HG02763 (cell line): ENCODE data around the gene MT3.
A peak's percentile ranks its signal among the peaks of the same experiment; 100 is the strongest.
"Not testable (repeated sequence)": the region's sequence is repeated elsewhere in the genome, so short reads cannot be mapped to it uniquely, and the experiment has no call there.

Experiments
- ATAC-seq: cut with Tn5 transposase; IDR thresholded peaks from one replicate; pipeline ENCODE4 v1.9.1; 2021; ENCODE audit warnings: mild to moderate bottlenecking, moderate library complexity; ENCODE audit not compliant: unreplicated experiment

MT3 gene

DNA sequence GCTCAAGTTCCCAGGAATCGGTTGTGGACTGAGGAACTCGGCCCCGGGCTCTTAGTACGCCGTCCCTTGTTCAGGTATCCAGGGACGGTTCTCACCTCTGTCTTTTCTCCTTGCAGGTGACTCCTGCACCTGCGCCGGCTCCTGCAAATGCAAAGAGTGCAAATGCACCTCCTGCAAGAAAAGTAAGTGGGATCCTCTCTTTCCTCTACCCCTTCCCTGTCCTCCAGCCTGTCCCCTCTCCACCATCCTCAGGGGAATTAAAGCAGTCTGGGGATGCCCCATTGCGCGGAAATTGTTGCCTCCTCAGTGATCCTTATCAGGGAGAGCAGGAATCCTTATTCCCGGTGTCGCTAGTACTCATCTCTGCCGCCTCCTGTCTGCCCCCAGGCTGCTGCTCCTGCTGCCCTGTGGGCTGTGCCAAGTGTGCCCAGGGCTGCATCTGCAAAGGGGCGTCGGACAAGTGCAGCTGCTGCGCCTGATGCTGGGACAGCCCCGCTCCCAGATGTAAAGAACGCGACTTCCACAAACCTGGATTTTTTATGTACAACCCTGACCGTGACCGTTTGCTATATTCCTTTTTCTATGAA is 19.6 kb downstream of the MT3 start:
- no peak for ATAC-seq

DNA sequence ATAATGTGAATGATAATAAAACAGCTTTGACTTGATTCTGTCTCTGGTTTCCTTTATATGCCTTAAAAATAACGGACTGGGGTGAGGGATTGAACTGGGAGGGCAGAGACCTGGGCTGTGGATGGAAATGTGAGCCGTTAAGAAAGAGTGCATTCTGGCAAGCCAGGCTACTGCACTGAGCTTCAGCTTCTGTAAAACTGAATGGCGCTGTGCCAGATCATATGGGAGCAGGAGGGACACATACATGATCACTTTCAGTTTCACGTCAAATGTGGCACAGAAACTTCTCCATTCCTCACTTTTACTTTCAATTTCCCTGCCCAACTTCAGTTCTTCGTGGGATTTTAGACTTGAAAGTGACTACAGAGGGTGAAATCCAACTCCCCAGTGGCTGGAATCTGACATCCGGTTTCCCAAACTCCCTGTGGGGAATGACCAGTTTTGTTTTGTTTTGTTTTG is 20.2 kb downstream of the MT3 start:
- no peak for ATAC-seq

DNA sequence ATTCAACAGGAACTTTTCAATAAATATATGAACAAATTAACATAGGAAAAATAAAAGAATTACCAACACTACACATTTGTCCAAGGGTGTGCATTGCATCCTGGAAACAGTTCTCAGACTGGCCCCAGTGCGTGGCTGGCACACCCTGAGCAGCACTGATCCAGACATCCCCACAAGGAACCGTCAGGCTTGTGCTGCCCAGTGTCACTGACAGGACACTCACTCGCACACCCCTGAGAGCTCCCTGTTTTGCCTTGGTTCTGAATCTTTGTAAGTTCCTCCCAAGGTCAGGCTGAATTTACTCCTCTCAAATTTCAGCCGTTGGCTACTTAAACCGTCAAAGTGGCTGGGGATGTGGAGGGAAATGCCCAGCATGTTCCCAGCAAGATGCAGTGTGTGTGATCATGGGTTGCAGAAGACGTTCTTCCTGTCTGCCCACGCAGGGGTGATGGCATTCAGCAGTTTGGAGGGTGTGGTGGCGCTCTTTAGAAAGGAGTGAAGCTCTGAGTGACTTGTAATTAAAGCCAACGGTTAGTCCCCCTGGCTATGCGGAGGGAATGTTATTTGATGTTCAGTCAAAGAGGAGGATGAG is 20.8 kb downstream of the MT3 start:
- peak; percentile 32 for ATAC-seq

DNA sequence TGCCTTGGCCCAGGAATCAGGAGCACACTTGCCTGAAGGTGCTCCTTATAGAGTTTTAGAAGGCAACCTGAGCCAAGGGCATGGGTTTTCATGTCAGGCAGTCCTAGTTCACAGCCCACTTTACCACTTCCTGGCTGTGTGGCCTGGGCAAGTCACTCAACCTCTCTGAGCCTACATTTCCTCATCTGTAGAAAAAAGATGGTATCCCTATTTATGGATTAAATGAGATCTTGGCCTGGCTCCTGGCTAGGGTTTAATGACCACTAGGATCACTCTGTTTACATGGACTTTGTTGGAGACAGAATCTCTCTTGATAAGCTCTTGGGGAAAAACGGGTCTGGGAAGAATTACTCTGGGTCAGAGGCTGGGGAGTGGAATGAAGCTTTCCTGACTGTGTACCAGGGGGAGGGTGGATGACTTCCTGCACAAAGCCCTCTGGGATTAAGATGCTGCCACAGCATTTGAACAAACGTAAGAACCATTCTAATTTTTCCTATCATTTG is 21.3 kb downstream of the MT3 start:
- ATAC-seq, result no peak

DNA sequence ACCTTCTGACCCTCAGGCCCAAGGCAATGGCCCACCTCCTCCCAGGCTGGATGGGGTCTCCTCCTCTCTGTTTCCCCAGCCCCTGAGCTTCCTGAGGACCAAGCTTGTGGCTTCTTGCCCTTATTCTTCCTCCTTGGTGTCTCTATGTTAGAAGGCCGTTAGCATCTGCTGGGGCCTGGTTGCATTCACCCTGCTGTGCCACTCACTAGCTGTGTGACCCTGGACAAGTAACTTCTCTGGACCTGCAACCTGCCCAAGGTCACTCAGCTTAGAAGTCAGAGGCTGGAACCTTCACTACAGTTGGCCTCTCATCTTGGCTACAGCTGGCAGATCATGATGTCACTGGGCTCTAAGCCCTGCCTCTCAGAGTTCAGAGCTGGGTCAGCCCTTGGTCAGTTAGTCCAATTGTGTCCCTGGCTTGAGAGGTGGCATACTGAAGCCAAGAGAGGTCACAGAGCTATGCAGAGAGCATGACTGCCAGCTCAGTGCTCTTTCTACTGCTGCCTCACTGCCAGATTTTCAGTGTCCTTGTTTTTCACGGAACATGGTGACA is 22.0 kb downstream of the MT3 start:
- ATAC-seq, result no peak

DNA sequence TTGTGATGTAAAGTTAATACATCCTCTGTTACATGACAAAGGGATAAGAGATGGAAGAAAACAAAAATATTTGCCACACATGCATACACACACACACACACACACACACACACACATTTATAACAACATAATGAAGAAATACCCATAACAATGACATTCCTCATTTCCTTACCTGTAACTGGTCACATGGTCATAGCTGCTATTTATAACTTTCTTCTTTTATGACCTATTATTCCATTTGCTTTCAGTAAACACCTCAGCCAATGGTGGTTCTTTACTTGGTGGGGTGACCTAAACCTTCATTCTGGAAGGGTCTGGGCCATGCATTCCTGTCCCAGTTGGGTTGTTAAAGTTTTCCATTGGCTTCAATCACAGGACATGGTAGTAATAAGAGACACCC is 24.4 kb downstream of the MT3 start:
- no peak for ATAC-seq

DNA sequence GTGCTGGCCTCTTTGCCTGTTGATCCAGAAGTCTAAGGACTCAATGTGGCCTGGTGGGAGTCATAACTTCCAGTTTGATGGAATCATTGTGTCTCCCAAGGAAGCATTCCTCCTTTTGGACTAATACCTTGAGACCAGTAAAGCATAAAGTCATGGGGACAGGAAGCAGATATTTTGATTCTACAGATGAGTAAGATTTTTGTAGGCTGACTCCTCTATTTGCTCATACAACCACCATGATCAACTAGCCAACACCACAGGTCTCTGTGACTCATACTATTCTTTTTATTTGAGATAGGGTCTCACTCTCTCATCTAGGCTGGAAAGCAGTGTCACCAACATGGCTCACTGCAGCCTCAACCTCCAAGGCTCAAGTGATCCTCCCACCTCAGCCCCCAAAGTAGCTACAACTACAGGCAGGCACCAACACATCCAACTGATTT is 25.2 kb downstream of the MT3 start:
- ATAC-seq, result no peak

DNA sequence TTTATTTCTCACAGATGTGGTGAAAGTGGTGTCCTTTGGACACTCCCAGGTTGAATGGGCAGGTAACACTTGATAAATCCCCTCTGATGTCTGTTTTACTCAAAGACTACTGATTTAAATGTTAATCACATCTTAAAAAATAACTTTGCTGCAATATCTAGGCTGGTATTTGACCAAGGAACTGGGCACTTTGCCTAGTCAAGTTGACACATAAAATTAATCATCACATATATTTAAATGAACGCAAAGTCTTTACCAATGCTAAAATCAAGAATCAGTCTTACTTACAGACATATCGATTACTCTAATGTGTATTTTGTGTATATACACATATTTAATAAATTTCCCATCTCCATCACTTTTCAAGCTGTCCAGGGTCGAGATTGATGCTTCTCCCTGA is 26.0 kb downstream of the MT3 start:
- no peak for ATAC-seq

DNA sequence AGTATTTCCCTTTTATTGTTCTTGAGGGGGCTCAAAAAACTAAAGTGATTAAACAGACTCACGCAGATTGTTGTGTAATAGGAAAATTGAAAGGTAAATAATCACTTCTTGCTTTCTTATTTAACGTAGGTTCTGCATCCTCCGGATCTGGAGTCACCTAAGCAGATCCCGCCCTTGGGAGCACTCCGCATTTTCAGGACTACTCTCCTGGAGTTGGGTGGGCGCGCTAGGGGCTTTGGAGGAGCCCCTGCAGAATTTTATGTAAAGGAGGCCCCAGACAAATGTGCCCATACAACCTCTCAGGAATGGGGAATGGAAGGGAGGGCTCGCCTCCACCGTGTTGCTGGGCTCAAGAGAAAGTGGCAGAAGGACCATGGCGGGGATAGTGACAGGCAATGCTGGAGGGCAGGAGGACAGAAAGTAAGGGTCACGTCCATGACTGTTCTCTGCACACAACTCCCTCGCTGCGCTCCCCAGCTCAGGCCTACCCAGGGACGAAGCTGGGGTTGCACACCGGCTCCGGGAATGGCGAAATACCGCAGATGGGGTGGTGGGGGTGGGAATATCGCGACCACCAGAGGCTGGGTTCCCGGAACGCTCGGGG is 27.4 kb downstream of the MT3 start:
- ATAC-seq, result no peak

DNA sequence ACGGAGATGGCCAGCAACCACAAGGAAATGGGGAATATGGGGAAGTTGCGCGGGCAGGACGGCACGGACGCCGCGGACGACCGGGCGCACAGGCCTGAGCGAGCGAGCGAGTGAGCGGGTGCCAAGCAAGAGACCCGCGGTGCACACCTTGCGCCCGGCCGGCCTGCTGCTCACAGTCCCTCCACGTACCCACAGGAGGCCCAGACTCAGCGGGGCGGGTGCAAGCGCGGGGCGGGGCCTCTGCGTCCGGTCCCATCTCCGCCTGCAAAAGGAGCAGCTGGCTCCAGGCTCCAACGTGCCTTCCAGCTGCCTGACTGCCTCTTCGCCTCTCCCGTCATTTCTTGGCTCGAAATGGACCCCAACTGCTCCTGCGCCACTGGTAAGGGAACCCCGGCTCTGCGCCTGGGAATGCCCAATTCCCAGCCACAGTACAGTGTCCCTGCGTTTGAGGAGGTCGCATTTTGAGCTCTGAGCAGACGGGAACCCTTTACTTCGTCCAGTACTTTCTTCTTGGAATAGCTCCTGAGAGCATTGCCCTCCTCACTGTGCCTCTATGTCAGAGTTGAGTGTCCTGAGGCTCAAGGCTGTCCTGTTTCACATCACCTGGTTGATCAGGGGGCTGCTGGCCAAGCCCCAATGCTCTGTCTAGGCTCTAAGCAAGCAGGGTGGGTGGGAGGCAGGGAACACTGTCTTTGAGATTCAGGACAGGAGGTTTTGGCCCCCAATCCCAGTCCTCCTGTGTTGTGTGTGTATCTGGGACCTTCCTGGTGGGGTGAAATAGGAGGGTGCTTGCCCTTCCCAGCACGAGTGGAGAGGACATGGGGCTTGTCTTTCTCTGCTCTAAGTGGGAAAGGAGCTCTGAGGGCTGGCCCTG is 28.1 kb downstream of the MT3 start:
- ATAC-seq, result no peak

DNA sequence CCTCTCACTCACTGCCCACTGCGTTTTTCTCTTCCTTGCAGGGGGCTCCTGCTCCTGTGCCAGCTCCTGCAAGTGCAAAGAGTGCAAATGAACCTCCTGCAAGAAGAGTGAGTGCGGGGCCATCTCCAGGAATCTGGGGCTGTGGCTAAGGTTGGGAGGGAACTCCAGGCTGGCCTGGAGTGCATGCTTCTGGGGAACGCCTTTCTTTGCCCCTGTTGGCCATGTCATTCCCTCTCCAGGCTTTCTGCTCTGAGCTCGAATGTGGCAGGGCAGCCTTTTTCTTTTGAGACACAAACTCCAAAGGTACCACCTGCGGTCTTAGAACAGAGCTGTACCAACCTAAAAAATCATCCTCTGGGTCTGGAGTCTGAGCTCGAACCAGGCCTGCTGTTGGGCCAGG is 28.8 kb downstream of the MT3 start:
- no peak for ATAC-seq

DNA sequence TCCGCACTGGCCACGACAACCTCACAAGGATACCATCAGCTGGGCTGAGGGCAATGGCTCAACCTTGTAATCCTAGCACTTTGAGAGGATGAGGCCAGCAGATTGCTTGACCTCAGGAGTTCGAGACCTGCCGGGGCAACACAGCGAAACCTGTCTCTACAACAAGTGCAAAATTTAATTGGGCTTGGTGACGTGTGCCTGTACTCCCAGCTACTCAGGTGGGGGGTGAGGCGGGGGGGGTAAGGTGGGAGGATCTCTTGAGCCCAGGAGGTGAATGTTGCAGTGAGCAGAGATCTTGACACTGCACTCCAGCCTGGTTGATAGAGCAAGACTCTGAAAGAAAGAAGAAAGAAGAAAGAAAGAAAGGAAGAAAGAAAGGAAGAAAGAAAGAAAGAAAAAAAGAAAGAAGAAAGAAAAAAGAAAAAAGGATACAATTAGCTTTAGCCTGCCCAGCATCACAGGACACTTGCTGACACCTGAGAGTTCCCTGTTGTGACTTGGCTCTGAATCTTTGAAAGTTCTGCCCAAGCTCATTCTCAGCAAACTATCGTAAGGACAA is 31.1 kb downstream of the MT3 start:
- no peak for ATAC-seq

DNA sequence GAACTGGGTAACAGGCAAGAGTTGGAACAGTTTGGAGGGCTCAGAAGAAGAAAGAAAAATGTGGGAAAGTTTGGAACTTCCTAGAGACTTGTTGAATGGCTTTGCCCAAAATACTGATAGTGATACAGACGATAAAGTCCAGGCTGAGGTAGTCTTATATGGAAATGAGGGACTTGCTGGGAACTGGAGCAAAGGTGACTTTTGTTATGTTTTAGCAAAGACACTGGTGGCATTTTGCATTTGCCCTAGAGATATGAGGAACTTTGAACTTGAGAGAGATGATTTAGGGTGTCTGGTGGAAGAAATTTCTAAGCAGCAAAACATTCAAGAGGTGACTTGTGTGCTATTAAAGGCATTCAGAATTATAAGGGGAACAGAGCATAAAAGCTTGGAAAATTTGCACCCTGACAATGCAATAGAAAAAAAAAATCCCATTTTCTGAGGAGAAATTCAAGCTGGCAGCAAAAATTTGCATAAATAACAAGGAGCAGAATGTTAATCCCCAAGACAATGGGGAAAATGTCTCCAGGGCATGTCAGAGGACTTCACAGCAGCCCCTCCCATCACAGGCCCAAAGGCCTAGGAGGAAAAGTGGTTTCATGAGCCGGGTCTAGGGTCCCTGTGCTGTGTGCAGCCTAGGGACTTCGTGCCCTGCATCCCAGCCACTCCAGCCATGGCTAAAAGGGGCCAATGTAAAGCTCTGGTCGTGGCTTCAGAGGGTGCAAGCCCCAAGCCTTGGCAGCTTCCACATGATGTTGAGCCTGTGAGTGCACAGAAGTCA is 32.5 kb downstream of the MT3 start:
- not testable (repeated sequence) for ATAC-seq

DNA sequence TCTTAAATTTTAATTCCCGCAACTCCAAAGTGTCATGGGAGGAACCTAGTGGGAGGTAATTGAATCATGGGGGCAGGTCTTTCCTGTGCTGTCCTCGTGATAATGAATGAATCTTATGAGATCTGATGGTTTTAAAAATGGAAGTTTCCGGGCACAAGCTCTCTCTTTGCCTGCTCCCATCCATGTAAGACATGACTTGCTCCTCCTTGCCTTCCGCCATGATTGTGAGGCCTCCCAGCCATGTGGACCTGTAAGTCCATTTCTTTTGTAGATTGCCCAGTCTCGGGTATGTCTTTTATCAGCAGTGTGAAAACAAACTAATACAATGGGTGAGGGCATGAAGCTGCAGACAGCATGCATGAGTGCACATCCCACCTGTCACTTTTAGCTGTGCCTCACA is 33.9 kb downstream of the MT3 start:
- not testable (repeated sequence) for ATAC-seq

DNA sequence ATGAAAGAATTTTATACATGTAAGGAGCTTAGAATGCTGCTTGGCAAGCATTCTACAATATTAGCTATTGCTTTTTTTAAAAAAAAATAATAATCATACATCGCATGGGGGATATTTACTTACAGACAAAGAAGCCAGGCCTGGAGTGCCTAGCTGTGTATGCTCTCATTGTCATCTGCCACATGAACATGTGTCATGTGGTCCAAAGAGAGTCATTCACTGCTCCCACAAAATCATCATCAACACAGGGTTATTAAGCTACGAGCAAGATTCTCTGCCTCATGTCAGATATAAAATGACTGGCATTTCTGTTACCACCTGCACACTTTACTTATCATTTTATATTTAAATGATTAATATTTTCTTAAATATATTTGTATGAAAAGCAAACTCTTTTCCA is 34.3 kb downstream of the MT3 start:
- no peak for ATAC-seq

DNA sequence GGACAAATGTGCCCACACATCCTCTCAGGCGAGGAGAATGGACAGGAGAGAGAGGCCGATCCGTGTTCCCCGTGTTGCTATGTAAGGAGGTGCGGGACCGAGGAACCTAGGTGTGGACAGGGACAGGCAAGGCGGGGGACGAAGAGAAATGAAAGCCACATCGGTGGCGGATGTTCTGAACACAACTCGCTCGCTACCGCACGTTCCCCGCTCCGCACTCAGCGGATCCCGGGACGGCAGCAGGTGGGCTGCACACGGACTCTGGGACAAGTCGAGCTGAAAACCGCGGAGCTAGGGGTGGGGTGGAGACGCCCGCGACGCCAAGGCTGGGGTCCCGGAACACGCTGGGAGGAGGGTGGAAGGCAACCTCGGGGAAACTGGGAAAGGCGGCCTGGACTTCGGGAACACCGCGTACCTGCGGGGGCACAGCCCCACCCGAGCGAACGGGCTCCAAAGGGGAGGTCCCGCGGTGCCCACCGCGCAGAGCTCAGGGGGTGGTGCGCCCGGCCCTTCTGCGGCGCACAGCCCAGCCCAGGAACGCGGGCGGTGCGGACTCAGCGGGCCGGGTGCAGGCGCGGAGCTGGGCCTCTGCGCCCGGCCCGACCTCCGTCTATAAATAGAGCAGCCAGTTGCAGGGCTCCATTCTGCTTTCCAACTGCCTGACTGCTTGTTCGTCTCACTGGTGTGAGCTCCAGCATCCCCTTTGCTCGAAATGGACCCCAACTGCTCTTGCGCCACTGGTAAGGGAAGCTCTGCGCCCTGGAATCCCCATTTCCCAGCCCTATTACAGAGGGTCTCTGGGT is 36.0 kb downstream of the MT3 start, which contains the start of gene MT1E:
Gene MT1E (plus strand): TSS at position 642 of the 803 bp plus-strand sequence. CDS start 71 bp downstream, at position 713.
- no peak for ATAC-seq

DNA sequence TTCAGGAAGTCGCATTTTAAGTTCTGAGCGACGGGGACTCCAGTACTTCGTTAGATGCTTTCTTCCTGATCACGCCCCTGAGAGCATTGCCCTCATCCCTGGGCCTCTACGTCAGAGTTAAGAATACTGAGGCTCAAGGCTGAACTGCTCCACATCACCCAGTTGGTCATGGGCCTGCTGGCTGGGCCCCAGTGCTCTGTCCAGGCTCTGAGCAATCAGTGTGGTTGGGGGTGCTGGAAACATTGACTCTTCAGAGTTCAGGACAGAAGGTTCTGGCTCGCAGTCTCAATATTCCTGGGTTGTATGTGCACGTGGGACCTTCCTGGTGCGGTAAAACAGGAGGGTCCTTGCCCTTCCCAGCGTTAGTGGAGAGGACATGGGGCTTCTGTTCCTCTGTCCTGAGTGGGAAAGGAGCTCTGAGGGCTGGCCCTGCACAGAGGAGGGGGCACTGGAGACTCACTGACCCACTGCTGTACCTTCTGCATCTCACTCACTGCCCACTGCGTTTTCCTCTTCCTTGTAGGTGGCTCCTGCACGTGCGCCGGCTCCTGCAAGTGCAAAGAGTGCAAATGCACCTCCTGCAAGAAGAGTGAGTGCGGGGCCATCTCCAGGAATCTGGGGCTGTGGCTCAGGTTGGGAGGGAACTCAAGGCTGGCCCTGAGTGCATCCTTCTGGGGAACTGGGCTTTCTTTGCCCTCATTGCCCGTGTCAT is 36.8 kb downstream of the MT3 start:
- no peak for ATAC-seq

DNA sequence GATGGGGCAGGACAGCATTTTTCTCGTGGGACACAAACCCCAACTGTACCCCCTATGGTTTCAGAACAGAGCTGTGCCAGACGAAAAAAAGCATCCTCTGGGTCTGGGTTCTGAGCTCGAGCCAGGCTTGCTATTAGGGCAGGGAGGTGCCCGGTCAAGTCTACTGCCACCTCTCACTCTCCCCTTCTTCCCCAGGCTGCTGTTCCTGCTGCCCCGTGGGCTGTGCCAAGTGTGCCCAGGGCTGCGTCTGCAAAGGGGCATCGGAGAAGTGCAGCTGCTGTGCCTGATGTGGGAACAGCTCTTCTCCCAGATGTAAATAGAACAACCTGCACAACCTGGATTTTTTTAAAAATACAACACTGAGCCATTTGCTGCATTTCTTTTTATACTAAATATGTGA is 37.4 kb downstream of the MT3 start:
- no peak for ATAC-seq
